GM23338 (cell line): ENCODE results near the gene PAX3. TPM values are rescaled to one million over a fixed set of nuclear protein-coding genes. Genes with fewer than 3 reads are reported as not detected.

ENCODE experiments used
- ATAC-seq: fragments of 200-7000 bp; cut with Tn5 transposase; 3 replicates; pipeline ENCODE4 v1.9.1; 2020
- DNase-seq: peaks from one replicate; pipeline ENCODE4 v3.0.0-alpha.2; 2015; ENCODE audit warnings: low spot score
- H2AFZ ChIP-seq: fragments of 200-600 bp; sonication (generic); 2 replicates; pipeline ENCODE4 v1.8.0; 2016; ENCODE audit warnings: antibody characterized with exemption, mild to moderate bottlenecking, moderate library complexity
- H3F3A ChIP-seq: fragments of 200-600 bp; sonication (generic); replicated peaks from 2 replicates; pipeline ENCODE4 v1.8.0; 2017; ENCODE audit warnings: antibody characterized with exemption, mixed run types, low read depth
- H3K27ac ChIP-seq: fragments of 200-600 bp; sonication (generic); 2 replicates; pipeline ENCODE4 v1.6.1; 2016; ENCODE audit warnings: low read depth
- H3K27me3 ChIP-seq: fragments of 200-600 bp; sonication (generic); 2 replicates; pipeline ENCODE4 v1.8.0; 2016; ENCODE audit warnings: mild to moderate bottlenecking, mixed run types, moderate library complexity; ENCODE audit not compliant: insufficient read depth
- H3K36me3 ChIP-seq: fragments of 200-600 bp; sonication (generic); 2 replicates; pipeline ENCODE4 v1.8.0; 2016; ENCODE audit warnings: mild to moderate bottlenecking; ENCODE audit not compliant: insufficient read depth
- H3K4me1 ChIP-seq: fragments of 200-600 bp; sonication (generic); 2 replicates; pipeline ENCODE4 v1.8.0; 2016; ENCODE audit warnings: mild to moderate bottlenecking, moderate library complexity; ENCODE audit not compliant: insufficient read depth
- H3K4me2 ChIP-seq: fragments of 200-600 bp; sonication (generic); 2 replicates; pipeline ENCODE4 v1.7.1; 2017; ENCODE audit warnings: mixed run types
- H3K4me3 ChIP-seq: fragments of 200-600 bp; sonication (generic); 2 replicates; pipeline ENCODE4 v1.6.1; 2016; ENCODE audit warnings: mixed run types
- H3K79me2 ChIP-seq: fragments of 200-600 bp; sonication (generic); replicated peaks from 2 replicates; pipeline ENCODE4 v1.8.0; 2017; ENCODE audit warnings: mild to moderate bottlenecking; ENCODE audit not compliant: insufficient read depth
- H3K9me2 ChIP-seq: fragments of 200-600 bp; sonication (generic); 2 replicates; pipeline ENCODE4 v1.8.0; 2017; ENCODE audit not compliant: insufficient read depth
- H4K20me1 ChIP-seq: fragments of 200-600 bp; sonication (generic); replicated peaks from 2 replicates; pipeline ENCODE4 v1.8.0; 2017; ENCODE audit warnings: mild to moderate bottlenecking; ENCODE audit not compliant: insufficient read depth
- H3K27ac Mint-ChIP-seq: 2 replicates; pipeline ENCODE4 v1.8.0; 2020; ENCODE audit warnings: inconsistent platforms, mild to moderate bottlenecking, moderate library complexity, mixed read lengths
- H3K27me3 Mint-ChIP-seq: 3 replicates; pipeline ENCODE4 v1.8.0; 2022; ENCODE audit warnings: low read depth, mild to moderate bottlenecking, moderate library complexity, mixed read lengths, inconsistent platforms; ENCODE audit not compliant: insufficient read depth, poor library complexity
- H3K36me3 Mint-ChIP-seq: 3 replicates; pipeline ENCODE4 v1.8.0; 2021; ENCODE audit warnings: low read depth, mild to moderate bottlenecking, inconsistent platforms, moderate library complexity, mixed read lengths
- H3K4me1 Mint-ChIP-seq: 3 replicates; pipeline ENCODE4 v1.8.0; 2020; ENCODE audit warnings: mild to moderate bottlenecking, inconsistent platforms, mixed read lengths
- H3K4me3 Mint-ChIP-seq: 3 replicates; pipeline ENCODE4 v1.8.0; 2021; ENCODE audit warnings: moderate library complexity, mild to moderate bottlenecking, inconsistent platforms, mixed read lengths
- H3K9me3 Mint-ChIP-seq: 3 replicates; pipeline ENCODE4 v1.8.0; 2020; ENCODE audit warnings: moderate library complexity, mild to moderate bottlenecking, inconsistent platforms, mixed read lengths
- CREB1 ChIP-seq: fragments of 250-450 bp; sonication (Bioruptor Pico); IDR thresholded peaks from 2 replicates; pipeline ENCODE4 v1.5.0; 2020; ENCODE audit warnings: low read depth, mild to moderate bottlenecking, moderate library complexity
- EZH2 ChIP-seq: fragments of 200-600 bp; sonication (generic); IDR thresholded peaks from one replicate; pipeline ENCODE4 v1.8.0; 2017; ENCODE audit warnings: antibody characterized with exemption, mild to moderate bottlenecking, low read depth; ENCODE audit not compliant: unreplicated experiment
- EZH2phosphoT487 ChIP-seq: fragments of 200-600 bp; sonication (generic); IDR thresholded peaks from one replicate; pipeline ENCODE4 v1.8.1; 2018; ENCODE audit warnings: antibody characterized with exemption; ENCODE audit not compliant: unreplicated experiment
- JUNB ChIP-seq: IDR thresholded peaks from one replicate; pipeline ENCODE4 v1.6.1; 2016; ENCODE audit warnings: antibody characterized with exemption; ENCODE audit not compliant: unreplicated experiment
- NANOG ChIP-seq: IDR thresholded peaks from 2 replicates; pipeline ENCODE4 v1.6.1; 2016; ENCODE audit warnings: antibody characterized with exemption, borderline replicate concordance
- POLR2AphosphoS5 ChIP-seq: IDR thresholded peaks from 2 replicates; pipeline ENCODE4 v1.6.1; 2016; ENCODE audit warnings: antibody characterized with exemption, low read depth
- STAT1 ChIP-seq: IDR thresholded peaks from one replicate; pipeline ENCODE4 v1.6.1; 2016; ENCODE audit warnings: antibody characterized with exemption; ENCODE audit not compliant: unreplicated experiment
- ZNF114 ChIP-seq: fragments of 250-450 bp; sonication (Bioruptor Pico); IDR thresholded peaks from 2 replicates; pipeline ENCODE4 v1.5.0; 2020; ENCODE audit warnings: mild to moderate bottlenecking, moderate library complexity
- ZNF331 ChIP-seq: fragments of 250-450 bp; sonication (Bioruptor Pico); IDR thresholded peaks from 2 replicates; pipeline ENCODE4 v1.5.0; 2020; ENCODE audit warnings: low read depth, mild to moderate bottlenecking, moderate library complexity
- polyA plus RNA-seq: library from polyadenylated mRNA; unstranded; fragments of >200 nt; fragmentation: Nextera tagmentation; extraction: Ambion mirVana; gene quantifications from 2 replicates; pipeline ENCODE4 v1.2.1, GENCODE V29; 2016
- total RNA-seq: library from RNA; depleted of rRNA; stranded (reverse); fragments of >200 nt; shearing (Covaris generic); gene quantifications from 2 replicates; pipeline ENCODE4 v1.2.3, GENCODE V29; 2014
- TF ChIP-seq, protein P1 (sequence below): IDR thresholded peaks from 2 replicates; pipeline ENCODE4 v1.6.1; 2016; ENCODE audit warnings: antibody characterized with exemption
- TF ChIP-seq, protein P2 (sequence below), 2 experiments: fragments of 200-600 bp in 1 of 2; sonication (generic) in 1 of 2; conservative IDR thresholded peaks; 2 replicates each; pipeline versions ENCODE4 v1.5.1 to v1.6.1; 2016 to 2017; ENCODE audit warnings: antibody characterized with exemption in 2 of 2, low read depth in 2 of 2, mild to moderate bottlenecking in 2 of 2, moderate library complexity in 1 of 2
- TF ChIP-seq, protein P3 (sequence below): fragments of 250-450 bp; sonication (Bioruptor Pico); IDR thresholded peaks from 2 replicates; pipeline ENCODE4 v1.5.0; 2020; ENCODE audit warnings: mild to moderate bottlenecking, moderate library complexity
- TF ChIP-seq, protein P4 (sequence below): IDR thresholded peaks from one replicate; pipeline ENCODE4 v1.6.1; 2018; ENCODE audit warnings: antibody characterized with exemption; ENCODE audit not compliant: unreplicated experiment

The PAX3 gene
- total and polyA plus RNA-seq, 2 experiments from 2014 or later: not detected

DNA sequence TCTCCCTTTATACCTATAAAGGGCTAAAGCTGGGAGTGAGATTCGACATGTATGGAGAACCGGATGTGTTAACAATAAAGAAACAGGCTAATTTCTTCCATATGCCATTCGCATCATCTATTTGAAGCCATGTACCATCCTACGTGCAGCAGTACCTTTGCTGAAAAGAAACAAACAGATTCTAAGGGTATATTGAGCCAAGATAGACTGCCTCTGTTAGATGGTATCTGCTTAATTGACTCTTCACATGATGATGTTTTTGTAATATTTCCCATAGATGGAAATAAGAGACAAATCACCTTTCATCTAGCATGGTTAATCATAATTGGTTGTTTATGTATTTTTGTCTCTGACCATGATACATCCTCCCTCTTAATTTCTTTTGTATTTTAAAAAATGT is 32.1 kb upstream of the PAX3 start:
- H3K36me3 Mint-ChIP-seq: no peaks in the 10 kb centered on the region
- no peaks in the 10 kb centered on the region for H3K4me1 ChIP-seq
- H3K4me3 Mint-ChIP-seq: no peak overlapping the region
- H4K20me1 ChIP-seq: no peaks in the 10 kb centered on the region
- no peak overlapping the region for H2AFZ ChIP-seq
- peaks cover 18% of the 10 kb centered on the region for H3K9me3 Mint-ChIP-seq
- no peak for DNase-seq
- H3F3A ChIP-seq: no peaks in the 10 kb centered on the region
- TF ChIP-seq EZH2 (no peak), POLR2AphosphoS5 (no peak), ZNF331 (CRISPR knock-in tag) (no peak), NANOG (no peak), ZNF114 (CRISPR knock-in tag) (no peak), STAT1 (no peak), JUNB (no peak), CREB1 (CRISPR knock-in tag) (no peak), EZH2phosphoT487 (no peak)
- TF ChIP-seq, protein P1, sequence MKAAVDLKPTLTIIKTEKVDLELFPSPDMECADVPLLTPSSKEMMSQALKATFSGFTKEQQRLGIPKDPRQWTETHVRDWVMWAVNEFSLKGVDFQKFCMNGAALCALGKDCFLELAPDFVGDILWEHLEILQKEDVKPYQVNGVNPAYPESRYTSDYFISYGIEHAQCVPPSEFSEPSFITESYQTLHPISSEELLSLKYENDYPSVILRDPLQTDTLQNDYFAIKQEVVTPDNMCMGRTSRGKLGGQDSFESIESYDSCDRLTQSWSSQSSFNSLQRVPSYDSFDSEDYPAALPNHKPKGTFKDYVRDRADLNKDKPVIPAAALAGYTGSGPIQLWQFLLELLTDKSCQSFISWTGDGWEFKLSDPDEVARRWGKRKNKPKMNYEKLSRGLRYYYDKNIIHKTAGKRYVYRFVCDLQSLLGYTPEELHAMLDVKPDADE: no peak
- TF ChIP-seq, protein P2, sequence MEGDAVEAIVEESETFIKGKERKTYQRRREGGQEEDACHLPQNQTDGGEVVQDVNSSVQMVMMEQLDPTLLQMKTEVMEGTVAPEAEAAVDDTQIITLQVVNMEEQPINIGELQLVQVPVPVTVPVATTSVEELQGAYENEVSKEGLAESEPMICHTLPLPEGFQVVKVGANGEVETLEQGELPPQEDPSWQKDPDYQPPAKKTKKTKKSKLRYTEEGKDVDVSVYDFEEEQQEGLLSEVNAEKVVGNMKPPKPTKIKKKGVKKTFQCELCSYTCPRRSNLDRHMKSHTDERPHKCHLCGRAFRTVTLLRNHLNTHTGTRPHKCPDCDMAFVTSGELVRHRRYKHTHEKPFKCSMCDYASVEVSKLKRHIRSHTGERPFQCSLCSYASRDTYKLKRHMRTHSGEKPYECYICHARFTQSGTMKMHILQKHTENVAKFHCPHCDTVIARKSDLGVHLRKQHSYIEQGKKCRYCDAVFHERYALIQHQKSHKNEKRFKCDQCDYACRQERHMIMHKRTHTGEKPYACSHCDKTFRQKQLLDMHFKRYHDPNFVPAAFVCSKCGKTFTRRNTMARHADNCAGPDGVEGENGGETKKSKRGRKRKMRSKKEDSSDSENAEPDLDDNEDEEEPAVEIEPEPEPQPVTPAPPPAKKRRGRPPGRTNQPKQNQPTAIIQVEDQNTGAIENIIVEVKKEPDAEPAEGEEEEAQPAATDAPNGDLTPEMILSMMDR (conservative IDR thresholded peaks at IDR 0.05; ENCODE audit: low read depth in 2 of 2): no peak
- TF ChIP-seq, protein P3, sequence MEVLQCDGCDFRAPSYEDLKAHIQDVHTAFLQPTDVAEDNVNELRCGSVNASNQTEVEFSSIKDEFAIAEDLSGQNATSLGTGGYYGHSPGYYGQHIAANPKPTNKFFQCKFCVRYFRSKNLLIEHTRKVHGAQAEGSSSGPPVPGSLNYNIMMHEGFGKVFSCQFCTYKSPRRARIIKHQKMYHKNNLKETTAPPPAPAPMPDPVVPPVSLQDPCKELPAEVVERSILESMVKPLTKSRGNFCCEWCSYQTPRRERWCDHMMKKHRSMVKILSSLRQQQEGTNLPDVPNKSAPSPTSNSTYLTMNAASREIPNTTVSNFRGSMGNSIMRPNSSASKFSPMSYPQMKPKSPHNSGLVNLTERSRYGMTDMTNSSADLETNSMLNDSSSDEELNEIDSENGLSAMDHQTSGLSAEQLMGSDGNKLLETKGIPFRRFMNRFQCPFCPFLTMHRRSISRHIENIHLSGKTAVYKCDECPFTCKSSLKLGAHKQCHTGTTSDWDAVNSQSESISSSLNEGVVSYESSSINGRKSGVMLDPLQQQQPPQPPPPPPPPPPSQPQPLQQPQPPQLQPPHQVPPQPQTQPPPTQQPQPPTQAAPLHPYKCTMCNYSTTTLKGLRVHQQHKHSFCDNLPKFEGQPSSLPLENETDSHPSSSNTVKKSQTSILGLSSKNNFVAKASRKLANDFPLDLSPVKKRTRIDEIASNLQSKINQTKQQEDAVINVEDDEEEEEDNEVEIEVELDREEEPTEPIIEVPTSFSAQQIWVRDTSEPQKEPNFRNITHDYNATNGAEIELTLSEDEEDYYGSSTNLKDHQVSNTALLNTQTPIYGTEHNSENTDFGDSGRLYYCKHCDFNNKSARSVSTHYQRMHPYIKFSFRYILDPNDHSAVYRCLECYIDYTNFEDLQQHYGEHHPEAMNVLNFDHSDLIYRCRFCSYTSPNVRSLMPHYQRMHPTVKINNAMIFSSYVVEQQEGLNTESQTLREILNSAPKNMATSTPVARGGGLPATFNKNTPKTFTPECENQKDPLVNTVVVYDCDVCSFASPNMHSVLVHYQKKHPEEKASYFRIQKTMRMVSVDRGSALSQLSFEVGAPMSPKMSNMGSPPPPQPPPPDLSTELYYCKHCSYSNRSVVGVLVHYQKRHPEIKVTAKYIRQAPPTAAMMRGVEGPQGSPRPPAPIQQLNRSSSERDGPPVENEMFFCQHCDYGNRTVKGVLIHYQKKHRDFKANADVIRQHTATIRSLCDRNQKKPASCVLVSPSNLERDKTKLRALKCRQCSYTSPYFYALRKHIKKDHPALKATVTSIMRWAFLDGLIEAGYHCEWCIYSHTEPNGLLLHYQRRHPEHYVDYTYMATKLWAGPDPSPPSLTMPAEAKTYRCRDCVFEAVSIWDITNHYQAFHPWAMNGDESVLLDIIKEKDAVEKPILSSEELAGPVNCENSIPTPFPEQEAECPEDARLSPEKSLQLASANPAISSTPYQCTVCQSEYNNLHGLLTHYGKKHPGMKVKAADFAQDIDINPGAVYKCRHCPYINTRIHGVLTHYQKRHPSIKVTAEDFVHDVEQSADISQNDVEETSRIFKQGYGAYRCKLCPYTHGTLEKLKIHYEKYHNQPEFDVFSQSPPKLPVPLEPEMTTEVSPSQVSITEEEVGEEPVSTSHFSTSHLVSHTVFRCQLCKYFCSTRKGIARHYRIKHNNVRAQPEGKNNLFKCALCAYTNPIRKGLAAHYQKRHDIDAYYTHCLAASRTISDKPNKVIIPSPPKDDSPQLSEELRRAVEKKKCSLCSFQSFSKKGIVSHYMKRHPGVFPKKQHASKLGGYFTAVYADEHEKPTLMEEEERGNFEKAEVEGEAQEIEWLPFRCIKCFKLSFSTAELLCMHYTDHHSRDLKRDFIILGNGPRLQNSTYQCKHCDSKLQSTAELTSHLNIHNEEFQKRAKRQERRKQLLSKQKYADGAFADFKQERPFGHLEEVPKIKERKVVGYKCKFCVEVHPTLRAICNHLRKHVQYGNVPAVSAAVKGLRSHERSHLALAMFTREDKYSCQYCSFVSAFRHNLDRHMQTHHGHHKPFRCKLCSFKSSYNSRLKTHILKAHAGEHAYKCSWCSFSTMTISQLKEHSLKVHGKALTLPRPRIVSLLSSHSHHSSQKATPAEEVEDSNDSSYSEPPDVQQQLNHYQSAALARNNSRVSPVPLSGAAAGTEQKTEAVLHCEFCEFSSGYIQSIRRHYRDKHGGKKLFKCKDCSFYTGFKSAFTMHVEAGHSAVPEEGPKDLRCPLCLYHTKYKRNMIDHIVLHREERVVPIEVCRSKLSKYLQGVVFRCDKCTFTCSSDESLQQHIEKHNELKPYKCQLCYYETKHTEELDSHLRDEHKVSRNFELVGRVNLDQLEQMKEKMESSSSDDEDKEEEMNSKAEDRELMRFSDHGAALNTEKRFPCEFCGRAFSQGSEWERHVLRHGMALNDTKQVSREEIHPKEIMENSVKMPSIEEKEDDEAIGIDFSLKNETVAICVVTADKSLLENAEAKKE (CRISPR knock-in tag): no peak
- TF ChIP-seq, protein P4, sequence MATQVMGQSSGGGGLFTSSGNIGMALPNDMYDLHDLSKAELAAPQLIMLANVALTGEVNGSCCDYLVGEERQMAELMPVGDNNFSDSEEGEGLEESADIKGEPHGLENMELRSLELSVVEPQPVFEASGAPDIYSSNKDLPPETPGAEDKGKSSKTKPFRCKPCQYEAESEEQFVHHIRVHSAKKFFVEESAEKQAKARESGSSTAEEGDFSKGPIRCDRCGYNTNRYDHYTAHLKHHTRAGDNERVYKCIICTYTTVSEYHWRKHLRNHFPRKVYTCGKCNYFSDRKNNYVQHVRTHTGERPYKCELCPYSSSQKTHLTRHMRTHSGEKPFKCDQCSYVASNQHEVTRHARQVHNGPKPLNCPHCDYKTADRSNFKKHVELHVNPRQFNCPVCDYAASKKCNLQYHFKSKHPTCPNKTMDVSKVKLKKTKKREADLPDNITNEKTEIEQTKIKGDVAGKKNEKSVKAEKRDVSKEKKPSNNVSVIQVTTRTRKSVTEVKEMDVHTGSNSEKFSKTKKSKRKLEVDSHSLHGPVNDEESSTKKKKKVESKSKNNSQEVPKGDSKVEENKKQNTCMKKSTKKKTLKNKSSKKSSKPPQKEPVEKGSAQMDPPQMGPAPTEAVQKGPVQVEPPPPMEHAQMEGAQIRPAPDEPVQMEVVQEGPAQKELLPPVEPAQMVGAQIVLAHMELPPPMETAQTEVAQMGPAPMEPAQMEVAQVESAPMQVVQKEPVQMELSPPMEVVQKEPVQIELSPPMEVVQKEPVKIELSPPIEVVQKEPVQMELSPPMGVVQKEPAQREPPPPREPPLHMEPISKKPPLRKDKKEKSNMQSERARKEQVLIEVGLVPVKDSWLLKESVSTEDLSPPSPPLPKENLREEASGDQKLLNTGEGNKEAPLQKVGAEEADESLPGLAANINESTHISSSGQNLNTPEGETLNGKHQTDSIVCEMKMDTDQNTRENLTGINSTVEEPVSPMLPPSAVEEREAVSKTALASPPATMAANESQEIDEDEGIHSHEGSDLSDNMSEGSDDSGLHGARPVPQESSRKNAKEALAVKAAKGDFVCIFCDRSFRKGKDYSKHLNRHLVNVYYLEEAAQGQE: no peak
- H3K27me3 ChIP-seq: peaks cover 6% of the 10 kb centered on the region; the same call in 1 of the 2 replicates
- H3K36me3 ChIP-seq: no peaks in the 10 kb centered on the region
- no peaks in the 10 kb centered on the region for H3K9me2 ChIP-seq
- no peaks in the 10 kb centered on the region for H3K79me2 ChIP-seq
- no peaks in the 10 kb centered on the region; the same call in 2 of the 3 replicates for H3K4me1 Mint-ChIP-seq
- ATAC-seq: no peak
- H3K27ac ChIP-seq: no peak overlapping the region
- H3K4me2 ChIP-seq: no peak overlapping the region
- H3K27me3 Mint-ChIP-seq: no peaks in the 10 kb centered on the region
- H3K4me3 ChIP-seq: no peak overlapping the region
- H3K27ac Mint-ChIP-seq: no peak overlapping the region
